HepG2 (cell line): Measurements from ENCODE around the gene SHF. TPM values are rescaled to one million over a fixed set of nuclear protein-coding genes. Genes with fewer than 3 reads are reported as not detected.

Experiments used
- ATF2 ChIP-seq: sonication (generic); formaldehyde crosslinking; IDR thresholded peaks from 2 replicates; pipeline ENCODE4 v1.4.0; 2020; ENCODE audit warnings: missing genetic modification reagents
- BCL6 ChIP-seq: IDR thresholded peaks from 2 replicates; pipeline ENCODE4 v1.6.1; 2016; ENCODE audit warnings: missing genetic modification reagents, missing compliant biosample characterization
- CENPBD1 ChIP-seq: sonication (generic); formaldehyde crosslinking; IDR thresholded peaks from 2 replicates; pipeline ENCODE4 v1.8.0; 2022; ENCODE audit warnings: missing genetic modification reagents, low read depth, mild to moderate bottlenecking, borderline replicate concordance
- CHD2 ChIP-seq: IDR thresholded peaks from 2 replicates; pipeline ENCODE4 v1.6.1; 2011; ENCODE audit warnings: low read depth, low read length, improper control_type of control experiment
- CREM ChIP-seq, 2 experiments: sonication (generic) in 1 of 2; formaldehyde crosslinking in 1 of 2; IDR thresholded peaks; 2 replicates each; pipeline versions ENCODE4 v1.4.0 to v1.6.1; 2016 to 2020; ENCODE audit warnings: antibody characterized with exemption in 1 of 2, mild to moderate bottlenecking in 1 of 2, missing genetic modification reagents in 1 of 2
- FOXK1 ChIP-seq: sonication (generic); formaldehyde crosslinking; IDR thresholded peaks from 2 replicates; pipeline ENCODE4 v1.4.0; 2020; ENCODE audit warnings: low read depth, missing genetic modification reagents, borderline replicate concordance
- HMG20A ChIP-seq: IDR thresholded peaks from 2 replicates; pipeline ENCODE4 v1.6.1; 2016; ENCODE audit warnings: borderline replicate concordance
- HMGA1 ChIP-seq: sonication (generic); formaldehyde crosslinking; conservative IDR thresholded peaks from 2 replicates; pipeline ENCODE4 v1.4.0; 2020; ENCODE audit warnings: missing genetic modification reagents
- KLF12 ChIP-seq: sonication (generic); formaldehyde crosslinking; IDR thresholded peaks from 2 replicates; pipeline ENCODE4 v1.4.0; 2020; ENCODE audit warnings: missing genetic modification reagents, borderline replicate concordance
- MAFG ChIP-seq: sonication (generic); formaldehyde crosslinking; IDR thresholded peaks from 2 replicates; pipeline ENCODE4 v1.5.1; 2020; ENCODE audit warnings: mild to moderate bottlenecking, missing genetic modification reagents
- MAZ ChIP-seq, 2 experiments: sonication (generic) in 1 of 2; formaldehyde crosslinking in 1 of 2; IDR thresholded peaks; 2 replicates each; pipeline versions ENCODE4 v1.5.0 to v1.6.1; 2012 to 2020; ENCODE audit warnings: low read depth in 2 of 2, mild to moderate bottlenecking in 2 of 2, borderline replicate concordance in 1 of 2, improper control_type of control experiment in 1 of 2, low read length in 1 of 2, missing genetic modification reagents in 1 of 2, moderate library complexity in 1 of 2
- MYC ChIP-seq: sonication (generic); formaldehyde crosslinking; IDR thresholded peaks from 2 replicates; pipeline ENCODE4 v1.9.0; 2021; ENCODE audit warnings: missing genetic modification reagents, borderline replicate concordance
- MYPOP ChIP-seq: sonication (generic); formaldehyde crosslinking; IDR thresholded peaks from 2 replicates; pipeline ENCODE4 v1.8.1; 2023; ENCODE audit warnings: mild to moderate bottlenecking, moderate library complexity, missing genetic modification reagents
- NR2F2 ChIP-seq: IDR thresholded peaks from 2 replicates; pipeline ENCODE4 v1.6.1; 2012; ENCODE audit warnings: low read depth, inconsistent platforms, borderline replicate concordance
- PHF5A ChIP-seq: IDR thresholded peaks from one replicate; pipeline ENCODE4 v1.6.1; 2018; ENCODE audit warnings: low read depth, missing genetic modification reagents; ENCODE audit not compliant: unreplicated experiment
- RFXAP ChIP-seq: sonication (generic); formaldehyde crosslinking; IDR thresholded peaks from 2 replicates; pipeline ENCODE4 v1.4.0; 2020; ENCODE audit warnings: missing genetic modification reagents, borderline replicate concordance
- RXRA ChIP-seq: sonication (generic); formaldehyde crosslinking; IDR thresholded peaks from 2 replicates; pipeline ENCODE4 v1.5.1; 2020; ENCODE audit warnings: missing genetic modification reagents
- RXRB ChIP-seq: IDR thresholded peaks from 2 replicates; pipeline ENCODE4 v1.6.1; 2016; ENCODE audit warnings: borderline replicate concordance, missing genetic modification reagents, missing compliant biosample characterization
- SAFB2 ChIP-seq: sonication (generic); formaldehyde crosslinking; IDR thresholded peaks from 2 replicates; pipeline ENCODE4 v1.5.1; 2020; ENCODE audit warnings: missing genetic modification reagents, low read depth, mild to moderate bottlenecking, borderline replicate concordance
- SNAPC5 ChIP-seq: sonication (generic); formaldehyde crosslinking; IDR thresholded peaks from 2 replicates; pipeline ENCODE4 v1.8.1; 2023; ENCODE audit warnings: mild to moderate bottlenecking, missing genetic modification reagents, borderline replicate concordance
- ZNF232 ChIP-seq: sonication (generic); formaldehyde crosslinking; IDR thresholded peaks from 2 replicates; pipeline ENCODE4 v1.4.0; 2020; ENCODE audit warnings: missing genetic modification reagents, borderline replicate concordance
- ZSCAN21 ChIP-seq: sonication (generic); formaldehyde crosslinking; IDR thresholded peaks from 2 replicates; pipeline ENCODE4 v1.8.0; 2022; ENCODE audit warnings: mild to moderate bottlenecking, missing genetic modification reagents, moderate library complexity, borderline replicate concordance
- polyA plus RNA-seq, 8 experiments: library from polyadenylated mRNA; depleted of rRNA in 3 of 8; stranded (reverse) in 7 of 8; unstranded in 1 of 8; fragments of >200 nt; fragmentation: Illumina TruSeq in 4 of 8; extraction: Trizol in 4 of 8; gene quantifications; 2 replicates each; pipeline versions ENCODE4 v1.2.1 to v1.2.3, GENCODE V29; 2011 to 2016; ENCODE audit warnings: low read depth in 4 of 8, missing spikeins in 1 of 8, mixed read lengths in 1 of 8; ENCODE audit not compliant: insufficient read depth in 1 of 8
- total RNA-seq, 5 experiments: library from RNA; depleted of rRNA; stranded (reverse); fragments of >200 nt; fragmentation: Illumina TruSeq; extraction: Trizol; gene quantifications; 2 replicates each; pipeline ENCODE4 v1.2.3, GENCODE V29; 2016; ENCODE audit warnings: low read depth in 1 of 5

Gene SHF
- total and polyA plus RNA-seq, 2 of the 13 experiments (the other 11 are each of a cell fraction or from before 2014, with no cell fraction given): 20.9 to 25.5 TPM

GRCh38 chr15:45200001-45200798, 12.4 kb upstream of the SHF start (continued):
- TF ChIP-seq ZNF232 (peak; percentile 34; the same call in 1 of the 2 replicates), SNAPC5 (CRISPR knock-in tag) (peak; percentile 80; the same call in 1 of the 2 replicates), RXRB (peak; percentile 79), NR2F2 (peak; percentile 73; the same call in 1 of the 2 replicates), SAFB2 (peak; percentile 66; the same call in 1 of the 2 replicates), MAFG (CRISPR knock-in tag) (no peak), CHD2 (no peak; the same call in 1 of the 2 replicates), RXRA (CRISPR knock-in tag) (peak; percentile 47), HMGA1 (CRISPR knock-in tag) (no peak), KLF12 (CRISPR knock-in tag) (peak; percentile 93), BCL6 (CRISPR knock-in tag) (peak; percentile 69; the same call in 1 of the 2 replicates), CREM (IDR thresholded peaks at IDR 0.05) (peak; percentile 67; the same call in 1 of the 2 replicates), CREM (CRISPR knock-in tag; IDR thresholded peaks at IDR 0.05) (no peak), RFXAP (peak; percentile 84), PHF5A (CRISPR knock-in tag) (peak; percentile 68), MYPOP (CRISPR knock-in tag) (no peak; the same call in 1 of the 2 replicates), ATF2 (peak; percentile 66), CENPBD1 (no peak), MAZ (IDR thresholded peaks at IDR 0.05; ENCODE audit: borderline replicate concordance, low read depth, low read length) (peak; percentile 49; the same call in 1 of the 2 replicates), MAZ (CRISPR knock-in tag; IDR thresholded peaks at IDR 0.05; ENCODE audit: low read depth) (peak; percentile 70; the same call in 1 of the 2 replicates), MYC (peak; percentile 64; the same call in 1 of the 2 replicates), ZSCAN21 (CRISPR knock-in tag) (peak; percentile 50), HMG20A (CRISPR knock-in tag) (no peak), FOXK1 (CRISPR knock-in tag) (peak; percentile 75; the same call in 1 of the 2 replicates)
